HEK293 (cell line): ENCODE results near the gene TMEM130.

ENCODE experiments used
- CTCF ChIA-PET: fragments of 350-600 bp; formaldehyde crosslinking; extraction: SDS; loops from one replicate; lab custom pipeline; 2021; ENCODE audit warnings: antibody characterized with exemption; lab: Yijun Ruan, JAX
- POLR2A ChIA-PET: fragments of 300-600 bp; formaldehyde crosslinking; extraction: SDS; loops from one replicate; lab custom pipeline; 2020; ENCODE audit warnings: antibody characterized with exemption, inconsistent platforms; lab: Yijun Ruan, JAX
- H3K27ac ChIP-seq: fragments of 200-500 bp; sonication (Bioruptor generic); 2 replicates; pipeline ENCODE4 v1.5.1; 2014; ENCODE audit warnings: low read depth, low read length, control low read depth, inconsistent platforms; ENCODE audit errors: extremely low read depth
- H3K36me3 ChIP-seq, 2 experiments: fragments of 200-500 bp in 1 of 2; sonication (Bioruptor generic) in 1 of 2; 1 replicate in 1 of 2; 2 replicates in 1 of 2; pipeline ENCODE4 v1.5.1; 2014 to 2017; ENCODE audit warnings: inconsistent platforms in 2 of 2, low read length in 2 of 2; ENCODE audit not compliant: control insufficient read depth in 2 of 2, insufficient read depth in 1 of 2
- H3K4me1 ChIP-seq: fragments of 200-500 bp; sonication (Bioruptor generic); 2 replicates; pipeline ENCODE4 v1.5.1; 2014; ENCODE audit warnings: mild to moderate bottlenecking, low read length, inconsistent platforms; ENCODE audit not compliant: control insufficient read depth, insufficient read depth
- H3K4me3 ChIP-seq: 2 replicates; pipeline ENCODE4 v1.5.1; 2011; ENCODE audit warnings: low read depth, mild to moderate bottlenecking, control low read depth, low read length, moderate library complexity
- H3K9me3 ChIP-seq: fragments of 200-500 bp; sonication (Bioruptor generic); 2 replicates; pipeline ENCODE4 v1.5.1; 2014; ENCODE audit warnings: low read depth, low read length, inconsistent platforms; ENCODE audit not compliant: control insufficient read depth, insufficient read depth
- HOXD13 ChIP-seq: sonication (generic); formaldehyde crosslinking; IDR thresholded peaks from 2 replicates; pipeline ENCODE4 v1.8.0; 2022; ENCODE audit warnings: missing genetic modification reagents, borderline replicate concordance
- KLF9 ChIP-seq: fragments of 450-650 bp; formaldehyde crosslinking; IDR thresholded peaks from 2 replicates; pipeline ENCODE4 v1.5.1; 2016; ENCODE audit warnings: missing biosample characterization, missing genetic modification characterization, low read depth
- MEIS1 ChIP-seq: sonication (generic); formaldehyde crosslinking; IDR thresholded peaks from 2 replicates; pipeline ENCODE4 v1.8.1; 2022; ENCODE audit warnings: missing genetic modification reagents, mild to moderate bottlenecking, borderline replicate concordance
- ZIC2 ChIP-seq: fragments of 450-650 bp; formaldehyde crosslinking; IDR thresholded peaks from 2 replicates; pipeline ENCODE4 v1.5.1; 2016; ENCODE audit warnings: missing biosample characterization, missing genetic modification characterization
- ZNF175 ChIP-seq: fragments of 450-650 bp; formaldehyde crosslinking; IDR thresholded peaks from 2 replicates; pipeline ENCODE4 v1.5.1; 2016; ENCODE audit warnings: missing biosample characterization, missing genetic modification characterization
- ZNF426 ChIP-seq: fragments of 450-650 bp; formaldehyde crosslinking; IDR thresholded peaks from 2 replicates; pipeline ENCODE4 v1.5.1; 2017; ENCODE audit warnings: missing biosample characterization, missing genetic modification characterization, mild to moderate bottlenecking, inconsistent platforms, moderate library complexity
- ZNF544 ChIP-seq: fragments of 450-650 bp; formaldehyde crosslinking; IDR thresholded peaks from 2 replicates; pipeline ENCODE4 v1.5.0; 2017; ENCODE audit warnings: missing biosample characterization, missing genetic modification characterization
- ZNF610 ChIP-seq: fragments of 450-650 bp; formaldehyde crosslinking; IDR thresholded peaks from 2 replicates; pipeline ENCODE4 v1.5.1; 2016; ENCODE audit warnings: missing biosample characterization, missing genetic modification characterization, borderline replicate concordance
- ZNF654 ChIP-seq: fragments of 450-650 bp; formaldehyde crosslinking; IDR thresholded peaks from 2 replicates; pipeline ENCODE4 v1.5.1; 2016; ENCODE audit warnings: low read depth, missing biosample characterization, missing genetic modification characterization
- ZNF701 ChIP-seq: fragments of 450-650 bp; formaldehyde crosslinking; IDR thresholded peaks from 2 replicates; pipeline ENCODE4 v1.5.1; 2016; ENCODE audit warnings: missing biosample characterization, missing genetic modification characterization
- TF ChIP-seq, protein P1 (sequence below): fragments of 450-650 bp; formaldehyde crosslinking; IDR thresholded peaks from 2 replicates; pipeline ENCODE4; 2016; ENCODE audit warnings: missing biosample characterization, missing genetic modification characterization
- TF ChIP-seq, protein P2 (sequence below): fragments of 450-650 bp; formaldehyde crosslinking; IDR thresholded peaks from 2 replicates; pipeline ENCODE4 v1.5.1; 2016; ENCODE audit warnings: missing biosample characterization, missing genetic modification characterization
- TF ChIP-seq, protein P3 (sequence below): fragments of 450-650 bp; formaldehyde crosslinking; IDR thresholded peaks from 2 replicates; pipeline ENCODE4 v1.5.1; 2016; ENCODE audit warnings: missing biosample characterization, missing genetic modification characterization

The TMEM130 gene

DNA sequence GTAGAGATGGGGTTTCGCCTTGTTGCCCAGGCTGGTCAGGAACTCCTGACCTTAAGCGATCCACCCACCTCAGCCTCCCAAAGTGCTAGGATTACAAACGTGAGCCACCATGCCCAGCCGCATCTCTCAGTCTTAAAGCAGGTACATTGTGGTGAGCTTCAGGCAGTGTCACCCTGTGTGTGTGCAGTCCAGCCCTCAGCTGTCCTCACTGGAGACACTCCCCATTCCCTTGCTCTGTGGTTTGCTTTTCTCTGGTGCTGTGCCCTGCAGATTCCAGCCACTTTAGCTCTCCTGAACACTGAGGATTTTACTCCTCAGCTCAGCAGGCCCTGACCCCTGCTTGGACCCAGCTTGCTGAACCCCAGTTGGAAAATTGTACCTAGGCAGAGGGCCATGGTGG is 14.6 kb upstream of the TMEM130 start:
- ChIA-PET POLR2A (interaction anchor here (0.7 kb wide), 1 partner anchor 10 kb away, joined by 3 read pairs; no protein-coding TSS in a partner anchor), CTCF (interaction anchor here (0.6 kb wide), 2 partner anchors 967 to 1176 kb away, joined by 4 to 6 read pairs; no protein-coding TSS in a partner anchor)
- TF ChIP-seq ZIC2 (tag by site-specific recombination), result peak; percentile 45
- TF ChIP-seq ZNF544, result no peak
- Histone ChIP-seq H3K4me3 (no peak overlapping the region), H3K4me1 (no peaks in the 10 kb centered on the region), H3K27ac (no peak overlapping the region), H3K9me3 (no peaks in the 10 kb centered on the region), H3K36me3 (peaks cover 64 to 80% of the 10 kb centered on the region in 2 experiments)

DNA sequence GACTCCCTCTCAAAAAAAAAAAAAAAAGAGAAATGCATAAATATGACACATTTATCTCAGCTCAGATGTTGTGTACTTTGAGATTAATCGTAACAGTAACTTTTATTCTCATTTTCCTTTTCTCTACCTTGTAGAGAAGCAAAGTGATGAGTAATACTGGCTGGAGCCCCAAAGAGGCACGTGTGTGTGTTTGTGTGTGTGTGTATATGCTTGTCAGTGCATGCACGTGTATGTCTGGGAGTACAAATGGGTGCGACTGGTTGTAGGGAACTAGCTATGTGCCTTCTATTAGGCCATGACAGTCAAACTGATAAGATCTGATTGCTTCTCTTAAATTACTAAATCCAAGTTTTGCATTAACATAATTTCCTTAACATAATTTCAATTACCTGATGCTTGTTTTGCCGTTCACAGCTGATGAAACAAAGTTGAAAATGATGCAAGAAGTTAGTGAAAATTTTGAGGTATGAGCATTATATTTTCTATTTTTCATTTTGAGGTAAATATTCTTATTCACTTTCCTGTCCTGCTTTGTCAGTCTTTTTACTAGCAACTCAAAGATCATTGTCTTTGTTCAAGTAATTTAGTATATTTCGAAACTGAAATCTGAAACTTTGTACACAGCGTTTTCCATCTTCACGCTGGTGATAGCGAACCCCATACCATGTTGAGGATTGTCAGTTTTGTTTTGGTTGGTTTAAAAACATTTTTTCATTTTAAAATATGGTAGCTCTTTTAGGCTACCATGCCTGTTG is 11.9 kb upstream of the TMEM130 start:
- ChIA-PET POLR2A (interaction anchor here (0.7 kb wide), 1 partner anchor 62 kb away, joined by 3 read pairs; no protein-coding TSS in a partner anchor), CTCF (interaction anchor here (0.7 to 0.8 kb wide), 2 partner anchors 46 to 461 kb away, joined by 5 read pairs; no protein-coding TSS in a partner anchor)
- Histone ChIP-seq H3K9me3 (no peaks in the 10 kb centered on the region), H3K4me3 (no peak overlapping the region), H3K27ac (no peak overlapping the region), H3K4me1 (no peaks in the 10 kb centered on the region), H3K36me3 (peaks cover 50 to 56% of the 10 kb centered on the region in 2 experiments)
- TF ChIP-seq ZNF426 (tag by site-specific recombination), result no peak

DNA sequence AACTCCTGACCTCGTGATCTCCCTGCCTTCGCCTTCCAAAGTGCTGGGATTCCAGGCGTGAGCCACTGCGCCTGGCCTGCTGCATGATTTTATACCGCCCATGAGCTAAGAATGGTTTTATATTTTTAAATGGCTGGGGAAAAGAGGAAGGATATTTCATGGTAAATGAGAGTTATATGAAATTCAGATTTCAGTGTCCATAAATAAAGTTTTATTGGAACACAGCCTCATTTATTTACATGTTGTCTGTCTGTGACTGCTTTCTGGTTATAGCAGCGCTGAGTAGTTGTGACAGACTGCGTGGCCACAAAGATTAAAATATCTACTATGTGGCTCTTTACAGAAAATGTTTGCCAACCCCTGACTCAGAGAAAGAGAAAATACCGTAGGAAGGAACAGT is 10.7 kb upstream of the TMEM130 start:
- Histone ChIP-seq H3K4me3 (no peak overlapping the region), H3K4me1 (no peaks in the 10 kb centered on the region), H3K36me3 (peaks cover 40 to 51% of the 10 kb centered on the region in 2 experiments), H3K27ac (no peak overlapping the region), H3K9me3 (no peaks in the 10 kb centered on the region)
- ChIA-PET CTCF (interaction anchor here (0.5 to 0.9 kb wide), 2 partner anchors 9 to 24 kb away, joined by 3 read pairs; no protein-coding TSS in a partner anchor), POLR2A (interaction anchor here (0.6 kb wide), 2 partner anchors 8 to 132 kb away, joined by 3 to 5 read pairs; no protein-coding TSS in a partner anchor)
- no peak for TF ChIP-seq MEIS1 (CRISPR knock-in tag)
- TF ChIP-seq, protein P1, sequence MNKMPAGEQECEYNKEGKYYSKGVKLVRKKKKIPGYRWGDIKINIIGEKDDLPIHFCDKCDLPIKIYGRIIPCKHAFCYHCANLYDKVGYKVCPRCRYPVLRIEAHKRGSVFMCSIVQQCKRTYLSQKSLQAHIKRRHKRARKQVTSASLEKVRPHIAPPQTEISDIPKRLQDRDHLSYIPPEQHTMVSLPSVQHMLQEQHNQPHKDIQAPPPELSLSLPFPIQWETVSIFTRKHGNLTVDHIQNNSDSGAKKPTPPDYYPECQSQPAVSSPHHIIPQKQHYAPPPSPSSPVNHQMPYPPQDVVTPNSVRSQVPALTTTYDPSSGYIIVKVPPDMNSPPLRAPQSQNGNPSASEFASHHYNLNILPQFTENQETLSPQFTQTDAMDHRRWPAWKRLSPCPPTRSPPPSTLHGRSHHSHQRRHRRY, result no peak
- TF ChIP-seq ZNF701 (tag by site-specific recombination), result no peak
- TF ChIP-seq ZNF175 (tag by site-specific recombination), result no peak
- no peak for TF ChIP-seq ZNF654
- TF ChIP-seq, protein P2, sequence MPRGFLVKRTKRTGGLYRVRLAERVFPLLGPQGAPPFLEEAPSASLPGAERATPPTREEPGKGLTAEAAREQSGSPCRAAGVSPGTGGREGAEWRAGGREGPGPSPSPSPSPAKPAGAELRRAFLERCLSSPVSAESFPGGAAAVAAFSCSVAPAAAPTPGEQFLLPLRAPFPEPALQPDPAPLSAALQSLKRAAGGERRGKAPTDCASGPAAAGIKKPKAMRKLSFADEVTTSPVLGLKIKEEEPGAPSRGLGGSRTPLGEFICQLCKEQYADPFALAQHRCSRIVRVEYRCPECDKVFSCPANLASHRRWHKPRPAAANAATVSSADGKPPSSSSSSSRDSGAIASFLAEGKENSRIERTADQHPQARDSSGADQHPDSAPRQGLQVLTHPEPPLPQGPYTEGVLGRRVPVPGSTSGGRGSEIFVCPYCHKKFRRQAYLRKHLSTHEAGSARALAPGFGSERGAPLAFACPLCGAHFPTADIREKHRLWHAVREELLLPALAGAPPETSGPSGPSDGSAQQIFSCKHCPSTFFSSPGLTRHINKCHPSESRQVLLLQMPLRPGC, result no peak
- no peak for TF ChIP-seq ZNF610 (tag by site-specific recombination)
- no peak for TF ChIP-seq KLF9 (tag by site-specific recombination)
- TF ChIP-seq HOXD13 (CRISPR knock-in tag), result no peak
- TF ChIP-seq, protein P3, sequence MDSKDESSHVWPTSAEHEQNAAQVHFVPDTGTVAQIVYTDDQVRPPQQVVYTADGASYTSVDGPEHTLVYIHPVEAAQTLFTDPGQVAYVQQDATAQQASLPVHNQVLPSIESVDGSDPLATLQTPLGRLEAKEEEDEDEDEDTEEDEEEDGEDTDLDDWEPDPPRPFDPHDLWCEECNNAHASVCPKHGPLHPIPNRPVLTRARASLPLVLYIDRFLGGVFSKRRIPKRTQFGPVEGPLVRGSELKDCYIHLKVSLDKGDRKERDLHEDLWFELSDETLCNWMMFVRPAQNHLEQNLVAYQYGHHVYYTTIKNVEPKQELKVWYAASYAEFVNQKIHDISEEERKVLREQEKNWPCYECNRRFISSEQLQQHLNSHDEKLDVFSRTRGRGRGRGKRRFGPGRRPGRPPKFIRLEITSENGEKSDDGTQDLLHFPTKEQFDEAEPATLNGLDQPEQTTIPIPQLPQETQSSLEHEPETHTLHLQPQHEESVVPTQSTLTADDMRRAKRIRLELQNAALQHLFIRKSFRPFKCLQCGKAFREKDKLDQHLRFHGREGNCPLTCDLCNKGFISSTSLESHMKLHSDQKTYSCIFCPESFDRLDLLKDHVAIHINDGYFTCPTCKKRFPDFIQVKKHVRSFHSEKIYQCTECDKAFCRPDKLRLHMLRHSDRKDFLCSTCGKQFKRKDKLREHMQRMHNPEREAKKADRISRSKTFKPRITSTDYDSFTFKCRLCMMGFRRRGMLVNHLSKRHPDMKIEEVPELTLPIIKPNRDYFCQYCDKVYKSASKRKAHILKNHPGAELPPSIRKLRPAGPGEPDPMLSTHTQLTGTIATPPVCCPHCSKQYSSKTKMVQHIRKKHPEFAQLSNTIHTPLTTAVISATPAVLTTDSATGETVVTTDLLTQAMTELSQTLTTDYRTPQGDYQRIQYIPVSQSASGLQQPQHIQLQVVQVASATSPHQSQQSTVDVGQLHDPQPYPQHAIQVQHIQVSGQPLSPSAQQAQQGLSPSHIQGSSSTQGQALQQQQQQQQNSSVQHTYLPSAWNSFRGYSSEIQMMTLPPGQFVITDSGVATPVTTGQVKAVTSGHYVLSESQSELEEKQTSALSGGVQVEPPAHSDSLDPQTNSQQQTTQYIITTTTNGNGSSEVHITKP (tag by site-specific recombination), result no peak
